HT-29 (cell line): ENCODE results near the gene BCAS3. TPM values are rescaled to one million over a fixed set of nuclear protein-coding genes. Genes with fewer than 3 reads are reported as not detected.

Source experiments
- DNase-seq: peaks from one replicate; pipeline ENCODE4 v3.0.0-alpha.2; 2015; ENCODE audit warnings: low spot score
- total RNA-seq: library from RNA; depleted of rRNA; stranded (reverse); fragments of >200 nt; shearing (Covaris generic); gene quantifications from 2 replicates; pipeline ENCODE4 v1.2.3, GENCODE V29; 2014

Gene BCAS3
- total RNA-seq, 1 experiment from 2014 or later = 10.2 TPM

GRCh38 chr17:61379457-61380216, 702.0 kb downstream of the BCAS3 start:
- DNase-seq = no peak

GRCh38 chr17:61380217-61380835, 702.7 kb downstream of the BCAS3 start:
- no peak for DNase-seq

- no peak for DNase-seq
These were observed 703.3 kb downstream of the BCAS3 start for GRCh38 chr17:61380836-61381525.

- DNase-seq = no peak
These were observed 703.9 kb downstream of the BCAS3 start for GRCh38 chr17:61381537-61381936.

GRCh38 chr17:61382796-61383688, 705.4 kb downstream of the BCAS3 start:
- DNase-seq = no peak

- DNase-seq = no peak
These were observed 706.1 kb downstream of the BCAS3 start for GRCh38 chr17:61383689-61384201.

- DNase-seq = no peak
These were observed 706.7 kb downstream of the BCAS3 start for GRCh38 chr17:61384354-61384691.

- DNase-seq = no peak
These were observed 707.3 kb downstream of the BCAS3 start for GRCh38 chr17:61384692-61385576.

GRCh38 chr17:61385577-61386236, 708.1 kb downstream of the BCAS3 start:
- DNase-seq = no peak

- no peak for DNase-seq
These were observed 708.6 kb downstream of the BCAS3 start for GRCh38 chr17:61386251-61386650.

- no peak for DNase-seq
These were observed 709.4 kb downstream of the BCAS3 start for GRCh38 chr17:61387011-61387410.

- DNase-seq = no peak
These were observed 710.1 kb downstream of the BCAS3 start for GRCh38 chr17:61387511-61388305.

GRCh38 chr17:61388561-61389356, 711.1 kb downstream of the BCAS3 start:
- DNase-seq = no peak

GRCh38 chr17:61389670-61390478, 712.2 kb downstream of the BCAS3 start:
- peak; percentile 53 for DNase-seq

GRCh38 chr17:61390479-61390791, 712.8 kb downstream of the BCAS3 start:
- DNase-seq = no peak

GRCh38 chr17:61391595-61392291, 714.1 kb downstream of the BCAS3 start:
- DNase-seq = no peak

- no peak for DNase-seq
These were observed 715.0 kb downstream of the BCAS3 start for GRCh38 chr17:61392679-61393078.
